Right atrium auricular region (tissue), 2 donors: ENCODE results near the gene MAD1L1. TPM values are rescaled to one million over a fixed set of nuclear protein-coding genes. Genes with fewer than 3 reads are reported as not detected.

Experiments
- DNase-seq: peaks from one replicate; pipeline ENCODE4 v3.0.0-alpha.2; 2019; ENCODE audit warnings: low spot score
- H3K27ac ChIP-seq, 2 donors: fragments of 200-600 bp; sonication (generic); 1 replicate in 1 of 2; 2 replicates in 1 of 2; pipeline ENCODE4 v1.5.1; 2016 to 2019
- H3K27me3 ChIP-seq, 2 donors: fragments of 200-600 bp; sonication (generic); one replicate each; pipeline versions ENCODE4 v1.5.1 to v1.6.0; 2017 to 2019
- H3K36me3 ChIP-seq: fragments of 200-600 bp; sonication (generic); one replicate; pipeline ENCODE4 v1.5.1; 2016
- H3K4me1 ChIP-seq, 2 donors: fragments of 200-600 bp; sonication (generic); one replicate each; pipeline versions ENCODE4 v1.5.1 to v1.6.0; 2017 to 2019
- H3K4me3 ChIP-seq, 2 donors: fragments of 200-600 bp; sonication (generic); 1 replicate in 1 of 2; 2 replicates in 1 of 2; pipeline ENCODE4 v1.5.1; 2017 to 2019; ENCODE audit warnings: mild to moderate bottlenecking in 1 of 2, moderate library complexity in 1 of 2
- H3K9me3 ChIP-seq, 2 donors: fragments of 200-600 bp; sonication (generic); one replicate each; pipeline ENCODE4 v1.5.1; 2019
- total RNA-seq, 2 donors: library from RNA; depleted of rRNA; stranded (reverse); fragments of >200 nt; gene quantifications; one replicate each; pipeline ENCODE4 v1.1.0, GENCODE V29; 2016
- TF ChIP-seq, protein P1 (sequence below), 2 donors: fragments of 200-600 bp; sonication (generic); IDR thresholded peaks; one replicate each; pipeline ENCODE4 v1.5.1; 2019; ENCODE audit warnings: antibody characterized with exemption in 2 of 2

The MAD1L1 gene
- total RNA-seq, 2 donors from 2014 or later: 13.3 to 31.9 TPM

DNA sequence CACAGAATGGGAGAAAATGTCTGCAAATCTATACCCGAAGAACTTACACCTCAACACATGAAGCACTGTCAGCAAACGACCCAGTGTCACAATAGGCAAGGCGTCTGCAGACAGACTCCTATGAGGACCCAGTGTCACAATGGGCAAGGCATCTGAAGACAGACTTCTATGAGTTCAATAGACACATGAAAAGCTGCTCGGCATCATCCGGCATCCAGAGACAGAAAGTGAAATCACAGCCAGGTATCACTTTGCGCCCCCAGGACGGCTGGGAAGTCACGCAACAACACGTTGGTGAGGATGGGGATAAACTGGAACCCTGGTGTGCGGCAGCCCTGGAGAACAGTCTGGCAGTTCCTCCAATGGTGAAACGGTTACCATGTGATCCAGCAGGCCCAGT is 289.4 kb downstream of the MAD1L1 start:
- H3K9me3 ChIP-seq: no peaks in the 10 kb centered on the region
- DNase-seq: no peak
- peaks cover 0 to 7% of the 10 kb centered on the region in 2 donors for H3K4me1 ChIP-seq
- H3K4me3 ChIP-seq: no peak overlapping the region
- no peaks in the 10 kb centered on the region for H3K27me3 ChIP-seq
- TF ChIP-seq, protein P1, sequence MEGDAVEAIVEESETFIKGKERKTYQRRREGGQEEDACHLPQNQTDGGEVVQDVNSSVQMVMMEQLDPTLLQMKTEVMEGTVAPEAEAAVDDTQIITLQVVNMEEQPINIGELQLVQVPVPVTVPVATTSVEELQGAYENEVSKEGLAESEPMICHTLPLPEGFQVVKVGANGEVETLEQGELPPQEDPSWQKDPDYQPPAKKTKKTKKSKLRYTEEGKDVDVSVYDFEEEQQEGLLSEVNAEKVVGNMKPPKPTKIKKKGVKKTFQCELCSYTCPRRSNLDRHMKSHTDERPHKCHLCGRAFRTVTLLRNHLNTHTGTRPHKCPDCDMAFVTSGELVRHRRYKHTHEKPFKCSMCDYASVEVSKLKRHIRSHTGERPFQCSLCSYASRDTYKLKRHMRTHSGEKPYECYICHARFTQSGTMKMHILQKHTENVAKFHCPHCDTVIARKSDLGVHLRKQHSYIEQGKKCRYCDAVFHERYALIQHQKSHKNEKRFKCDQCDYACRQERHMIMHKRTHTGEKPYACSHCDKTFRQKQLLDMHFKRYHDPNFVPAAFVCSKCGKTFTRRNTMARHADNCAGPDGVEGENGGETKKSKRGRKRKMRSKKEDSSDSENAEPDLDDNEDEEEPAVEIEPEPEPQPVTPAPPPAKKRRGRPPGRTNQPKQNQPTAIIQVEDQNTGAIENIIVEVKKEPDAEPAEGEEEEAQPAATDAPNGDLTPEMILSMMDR (IDR thresholded peaks at IDR 0.05): no peak
- no peak overlapping the region for H3K27ac ChIP-seq
- no peaks in the 10 kb centered on the region for H3K36me3 ChIP-seq

DNA sequence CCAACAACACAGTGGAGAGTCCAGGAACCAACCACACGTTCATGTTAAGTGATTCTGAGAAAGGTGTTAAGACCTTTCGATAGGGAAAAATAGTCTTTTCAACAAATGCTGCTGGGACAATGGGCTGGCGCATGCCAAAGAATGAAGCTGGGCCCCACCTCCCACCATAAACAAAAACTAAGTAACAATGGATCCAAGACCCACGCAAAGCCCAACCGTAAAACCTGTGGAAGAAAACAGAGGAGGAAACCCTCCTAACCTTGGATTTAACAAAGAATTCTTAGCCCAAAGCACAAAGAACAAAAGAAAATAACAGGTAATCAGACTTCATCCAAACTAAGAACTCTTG is 289.8 kb downstream of the MAD1L1 start:
- no peaks in the 10 kb centered on the region for H3K27me3 ChIP-seq
- H3K9me3 ChIP-seq: no peaks in the 10 kb centered on the region
- no peak overlapping the region for H3K4me3 ChIP-seq
- DNase-seq: no peak
- TF ChIP-seq, protein P1 (IDR thresholded peaks at IDR 0.05): no peak
- no peak overlapping the region for H3K27ac ChIP-seq
- no peaks in the 10 kb centered on the region for H3K36me3 ChIP-seq
- H3K4me1 ChIP-seq: peaks cover 0 to 10% of the 10 kb centered on the region in 2 donors

DNA sequence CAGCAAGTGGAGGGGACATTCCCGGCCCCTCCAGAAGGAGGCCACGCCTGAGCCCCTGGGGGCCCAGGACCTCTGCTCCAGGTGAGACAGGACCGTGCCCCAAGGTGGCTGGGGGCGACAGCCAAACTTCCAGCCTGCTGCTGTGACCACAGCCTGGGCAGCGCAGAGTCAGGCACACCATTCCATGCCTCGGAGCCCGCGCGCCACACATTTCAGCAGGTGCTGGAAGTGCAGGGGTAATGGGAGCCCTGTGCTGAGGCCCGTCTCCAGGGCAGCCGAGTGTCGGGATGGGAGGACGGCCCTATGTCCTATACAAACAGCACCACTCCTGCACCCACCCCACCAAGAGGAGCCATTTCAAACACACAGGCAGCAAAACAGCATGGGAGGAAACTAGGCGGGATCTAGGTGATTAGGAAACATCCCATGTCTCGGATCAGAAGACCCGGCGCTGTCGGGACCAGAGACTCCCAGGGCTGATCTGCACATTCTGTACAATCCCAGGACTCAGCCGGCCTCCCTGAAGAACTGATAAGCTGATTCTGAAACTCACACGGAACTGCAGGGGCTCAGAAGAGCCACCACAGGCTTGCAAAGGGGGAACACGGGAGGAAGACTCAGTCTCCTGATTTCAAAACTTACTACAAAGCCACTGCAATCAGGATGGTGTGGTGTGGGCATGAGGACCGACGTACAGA is 290.4 kb downstream of the MAD1L1 start:
- H3K27me3 ChIP-seq: no peaks in the 10 kb centered on the region
- H3K4me3 ChIP-seq: no peak overlapping the region
- no peaks in the 10 kb centered on the region for H3K36me3 ChIP-seq
- peaks cover 0 to 10% of the 10 kb centered on the region in 2 donors for H3K4me1 ChIP-seq
- no peak overlapping the region for H3K27ac ChIP-seq
- no peaks in the 10 kb centered on the region for H3K9me3 ChIP-seq
- DNase-seq: no peak
- TF ChIP-seq, protein P1 (IDR thresholded peaks at IDR 0.05): no peak

DNA sequence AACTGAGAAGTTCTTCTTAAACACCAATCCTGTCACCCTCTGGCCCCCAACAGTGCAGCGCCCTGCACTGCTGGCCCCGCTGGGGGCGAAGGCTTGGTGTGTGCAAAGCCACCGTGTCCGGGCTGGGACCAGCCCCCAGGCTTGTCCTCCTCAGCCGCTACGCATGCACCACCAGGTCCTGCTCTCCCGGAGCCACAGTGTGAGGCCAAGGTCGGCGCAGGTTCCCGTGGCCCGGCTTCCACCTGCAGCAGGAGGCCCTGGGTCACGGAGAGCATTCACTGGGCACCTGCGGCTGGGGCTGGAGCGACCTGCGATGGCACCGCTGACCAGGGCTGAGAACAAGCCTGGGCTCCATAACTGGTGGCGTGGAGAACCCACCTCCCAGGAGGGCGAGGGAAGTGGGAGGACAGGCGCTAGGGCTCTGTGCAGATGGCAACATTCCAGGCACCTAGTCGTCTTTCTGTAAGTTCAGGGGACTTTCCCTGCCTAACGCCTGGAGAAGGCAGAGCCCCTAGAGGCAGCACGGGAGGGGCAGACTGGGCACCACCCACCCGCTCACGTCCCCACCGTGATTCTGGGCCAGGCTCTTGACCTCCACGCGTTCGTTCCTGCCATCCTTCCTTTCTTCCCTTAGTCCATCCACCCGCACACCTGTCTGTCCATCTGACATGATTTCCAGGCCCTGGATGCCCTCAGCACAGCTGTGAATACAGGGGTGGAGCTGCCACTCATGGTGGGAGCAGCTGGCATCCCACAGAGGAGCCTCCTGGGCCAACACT is 291.1 kb downstream of the MAD1L1 start:
- Histone ChIP-seq H3K4me3 (no peak overlapping the region), H3K27ac (no peak overlapping the region), H3K36me3 (no peaks in the 10 kb centered on the region), H3K27me3 (no peaks in the 10 kb centered on the region), H3K9me3 (no peaks in the 10 kb centered on the region), H3K4me1 (peaks cover 0 to 10% of the 10 kb centered on the region in 2 donors)
- TF ChIP-seq, protein P1 (IDR thresholded peaks at IDR 0.05): no peak
- no peak for DNase-seq

DNA sequence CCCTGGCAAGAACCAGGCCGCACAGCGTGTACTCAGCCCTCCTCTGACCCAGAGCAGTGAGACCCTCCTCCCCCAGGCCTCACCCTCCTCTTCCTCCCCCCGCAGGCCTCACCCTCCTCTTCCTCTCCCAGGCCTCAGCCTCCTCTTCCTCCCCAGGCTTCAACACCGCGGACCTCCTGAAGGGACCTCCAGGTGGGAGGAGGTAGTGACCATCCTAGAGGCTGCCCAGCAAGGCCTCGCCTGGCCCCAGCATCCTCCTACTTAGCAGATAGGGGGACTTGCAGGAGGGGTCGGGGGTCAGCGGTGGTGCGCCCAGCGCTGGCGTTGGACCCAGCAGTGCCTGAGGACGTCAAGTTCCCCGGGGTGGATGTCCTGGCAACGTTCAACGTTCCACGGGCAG is 291.9 kb downstream of the MAD1L1 start:
- H3K9me3 ChIP-seq: no peaks in the 10 kb centered on the region
- H3K4me1 ChIP-seq: peaks cover 0 to 10% of the 10 kb centered on the region in 2 donors
- TF ChIP-seq, protein P1 (IDR thresholded peaks at IDR 0.05): no peak
- H3K36me3 ChIP-seq: no peaks in the 10 kb centered on the region
- H3K27me3 ChIP-seq: no peaks in the 10 kb centered on the region
- no peak overlapping the region for H3K27ac ChIP-seq
- DNase-seq: no peak
- H3K4me3 ChIP-seq: no peak overlapping the region
